EL (cell line): ENCODE results near the gene LHB.
A peak's percentile ranks its signal among the peaks of the same experiment; 100 is the strongest.
"Not testable (repeated sequence)": the region's sequence is repeated elsewhere in the genome, so short reads cannot be mapped to it uniquely, and the experiment has no call there.

Experiments
- DNase-seq: peaks from one replicate; pipeline ENCODE4 v3.0.0-alpha.2; 2016

Gene LHB

GRCh38 chr19:49017041-49017665 is at the start of gene LHB:
TSS of gene LHB (minus strand) at chr19:49017091. CDS start at chr19:49017081, 10 bp downstream.
- no peak for DNase-seq

- no peak for DNase-seq
Observed at GRCh38 chr19:49065905-49066512, 49.1 kb upstream of the LHB start.

- DNase-seq, result peak; percentile 28
Observed at GRCh38 chr19:49064768-49065611, 48.1 kb upstream of the LHB start, which contains the start of gene NTF4. TSS of gene NTF4 (minus strand) at chr19:49064818. CDS start at chr19:49061997, 2,821 bp downstream.

DNA sequence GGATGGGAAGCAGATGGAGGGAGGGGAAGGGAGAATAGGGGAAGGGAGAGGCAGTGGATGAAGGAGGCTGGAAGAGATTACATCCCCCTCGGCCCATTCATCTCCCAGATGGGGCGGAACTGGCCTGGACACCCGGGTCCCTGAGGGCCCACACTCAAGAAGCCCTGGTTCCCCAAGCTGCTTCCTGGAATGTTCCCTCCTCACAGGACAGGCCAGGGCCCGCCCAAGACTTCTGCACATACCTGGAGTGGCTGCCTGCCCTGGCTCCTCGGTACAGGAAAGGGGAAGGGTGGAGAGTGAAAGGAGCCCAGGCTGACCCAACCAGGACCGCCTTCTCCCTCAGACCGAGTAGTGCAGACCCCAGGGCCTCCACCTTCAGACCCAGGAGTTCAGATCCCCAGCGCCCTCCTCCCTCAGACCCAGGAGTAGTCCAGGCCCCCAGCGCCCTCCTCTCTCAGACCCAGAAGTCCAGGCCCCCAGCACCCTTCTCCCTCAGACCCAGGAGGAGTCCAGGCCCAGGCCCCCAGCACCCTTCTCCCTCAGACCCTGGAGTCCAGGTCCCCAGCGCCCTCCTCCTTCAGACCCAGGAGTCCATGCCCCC is 47.2 kb upstream of the LHB start:
- no peak for DNase-seq

DNA sequence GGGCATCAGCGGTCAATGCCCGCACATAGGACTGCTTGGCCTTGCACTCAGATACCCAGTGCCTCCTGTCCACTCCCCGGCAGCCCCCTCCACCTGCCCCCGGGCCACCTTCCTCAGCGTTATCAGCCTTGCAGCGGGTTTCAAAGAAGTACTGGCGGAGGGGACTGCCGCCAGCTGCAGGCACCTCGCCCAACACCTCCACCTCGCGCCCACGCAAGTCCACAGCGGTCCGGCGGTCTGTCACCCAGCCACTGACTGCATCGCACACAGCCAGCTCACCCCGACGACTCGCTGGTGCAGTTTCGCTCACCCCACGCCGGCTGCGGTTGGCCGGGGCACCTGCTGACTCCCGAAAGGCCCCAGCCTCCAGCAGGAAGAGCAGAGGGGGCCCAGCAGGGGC is 44.6 kb upstream of the LHB start:
- DNase-seq, result no peak

GRCh38 chr19:49061000-49061399 is 44.1 kb upstream of the LHB start:
- DNase-seq, result no peak

- DNase-seq, result no peak
Observed at GRCh38 chr19:49059053-49059452, 42.2 kb upstream of the LHB start.

GRCh38 chr19:49058562-49058961 is 41.7 kb upstream of the LHB start:
- DNase-seq, result peak; percentile 43

DNA sequence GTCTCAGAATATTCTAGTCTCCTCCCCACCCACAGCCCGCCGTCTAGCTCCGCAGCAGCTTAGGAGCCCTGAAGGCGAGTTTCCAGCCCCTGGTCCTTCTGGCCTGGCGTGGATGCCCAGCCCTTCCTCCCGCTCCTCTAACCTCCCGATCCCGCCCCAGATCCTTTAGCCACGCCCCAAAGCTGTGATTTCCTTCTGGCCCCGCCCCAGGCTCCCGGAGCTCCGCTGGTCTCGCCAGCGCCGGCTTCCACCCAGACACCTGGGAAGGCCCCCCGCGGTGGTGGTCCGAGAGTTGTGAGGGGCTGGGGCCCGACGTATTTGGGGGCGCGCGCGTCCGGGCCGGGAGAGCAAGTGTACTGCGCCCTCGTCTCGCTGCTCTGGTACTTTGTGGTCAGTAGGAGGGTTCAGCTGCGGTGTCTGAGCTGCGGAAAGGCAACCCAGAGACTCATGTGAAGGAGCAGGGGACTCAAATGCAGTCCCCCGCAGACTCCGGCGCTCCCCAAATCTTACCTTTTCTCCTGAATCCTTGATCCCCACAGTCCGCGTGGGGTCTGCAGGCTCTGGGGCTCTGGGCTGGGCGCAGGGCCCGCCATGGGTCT is 40.8 kb upstream of the LHB start, which contains the start of gene CGB7:
CGB7 (minus strand) TSS at position 114 of the 599 bp plus-strand sequence. CDS start 2,374 bp downstream, outside the sequence.
- DNase-seq, result peak; percentile 84

DNA sequence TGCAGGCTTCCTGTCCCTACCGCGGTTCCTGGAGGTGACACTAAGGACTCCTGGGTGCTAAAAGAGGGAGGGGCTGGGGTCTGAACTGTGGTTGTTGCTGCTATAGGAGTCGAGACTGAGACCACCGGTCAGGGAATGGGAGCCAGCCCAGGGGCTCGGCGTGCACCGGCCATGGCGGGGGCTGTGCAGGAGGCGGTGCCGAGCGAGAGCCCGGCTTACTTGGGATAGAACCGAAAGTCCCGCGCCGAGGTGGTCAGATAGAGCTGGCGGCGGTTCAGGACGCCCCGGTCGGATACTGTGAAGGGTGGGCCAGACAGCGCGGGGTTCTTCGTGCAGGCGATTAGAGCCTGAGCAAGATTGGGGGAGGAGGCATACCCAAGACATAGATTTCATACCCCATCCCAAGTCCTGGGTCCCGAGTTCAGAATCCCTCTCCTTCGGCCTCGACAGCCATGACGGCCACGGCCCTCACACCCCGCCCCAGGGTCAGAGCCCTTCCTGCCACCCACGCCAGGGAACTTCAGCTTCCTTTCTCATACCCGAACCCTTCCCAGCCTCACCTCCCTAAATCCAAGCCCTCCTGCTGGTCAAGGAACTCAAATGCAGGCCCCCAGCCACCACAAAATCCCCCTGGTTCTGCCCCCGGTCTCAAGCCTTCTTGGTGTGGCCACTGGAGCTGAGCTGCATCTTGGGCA is 40.2 kb upstream of the LHB start:
- not testable (repeated sequence) for DNase-seq

DNA sequence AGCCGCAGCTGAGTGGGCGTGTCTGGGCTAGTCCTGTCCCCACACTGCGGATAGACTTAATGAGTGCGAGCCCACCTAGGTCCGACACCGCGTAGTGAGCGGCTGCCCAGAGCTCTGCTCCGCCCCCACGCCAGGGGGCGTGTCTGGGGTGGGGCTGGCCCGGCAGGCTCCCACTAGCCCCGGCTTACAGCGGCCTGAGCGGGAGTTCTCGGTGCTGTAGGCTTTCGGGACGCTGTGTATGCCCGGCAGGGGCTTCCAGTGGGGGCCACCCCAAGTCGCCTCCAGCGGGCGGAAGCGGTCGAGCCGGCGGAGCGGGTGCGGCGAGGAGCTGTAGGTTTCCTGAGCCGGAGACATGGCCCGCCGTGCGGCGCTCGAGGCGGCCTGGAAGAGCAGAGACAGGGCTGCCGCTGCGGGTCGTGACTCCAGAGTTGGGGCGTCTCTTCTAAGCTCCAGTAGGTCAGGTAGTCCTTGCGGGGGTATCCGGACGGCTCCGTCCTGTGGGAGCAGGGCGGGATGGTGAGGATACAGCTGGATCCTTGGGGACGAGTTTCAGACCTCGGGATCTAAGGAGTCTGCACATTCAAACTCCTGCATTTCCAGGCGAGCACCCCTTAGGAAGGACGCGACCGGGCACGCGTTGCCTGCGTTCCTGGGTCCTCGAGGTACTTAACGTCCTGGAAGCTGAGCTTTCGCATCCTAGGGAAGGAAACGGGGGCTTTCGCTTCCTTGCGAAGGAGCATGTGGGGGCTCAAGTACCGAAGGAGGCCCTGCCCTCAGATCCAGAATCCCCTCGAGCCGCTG is 39.4 kb upstream of the LHB start:
- peak; percentile 74 for DNase-seq

- peak; percentile 76 for DNase-seq
Observed at GRCh38 chr19:49050376-49051033, 33.6 kb upstream of the LHB start.

DNA sequence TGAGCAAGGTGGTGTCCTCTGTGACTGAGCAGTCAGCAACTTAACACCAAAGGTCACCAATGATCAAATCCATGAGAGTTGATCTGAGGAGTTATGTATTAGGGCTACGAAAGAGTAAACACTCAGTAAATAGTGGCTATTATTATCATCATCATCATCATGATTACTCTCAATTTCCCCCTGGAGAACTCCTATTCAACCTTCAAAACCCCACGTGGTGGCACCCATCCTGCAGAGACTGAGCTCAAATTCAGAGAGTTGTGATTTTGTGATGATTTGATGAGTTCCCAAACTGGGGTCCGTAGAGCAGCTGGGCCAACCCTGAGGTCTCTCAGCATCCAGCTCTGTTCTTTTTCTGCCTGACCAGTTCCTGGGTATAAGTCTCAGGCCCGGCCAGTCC is 32.9 kb upstream of the LHB start:
- DNase-seq, result not testable (repeated sequence)

DNA sequence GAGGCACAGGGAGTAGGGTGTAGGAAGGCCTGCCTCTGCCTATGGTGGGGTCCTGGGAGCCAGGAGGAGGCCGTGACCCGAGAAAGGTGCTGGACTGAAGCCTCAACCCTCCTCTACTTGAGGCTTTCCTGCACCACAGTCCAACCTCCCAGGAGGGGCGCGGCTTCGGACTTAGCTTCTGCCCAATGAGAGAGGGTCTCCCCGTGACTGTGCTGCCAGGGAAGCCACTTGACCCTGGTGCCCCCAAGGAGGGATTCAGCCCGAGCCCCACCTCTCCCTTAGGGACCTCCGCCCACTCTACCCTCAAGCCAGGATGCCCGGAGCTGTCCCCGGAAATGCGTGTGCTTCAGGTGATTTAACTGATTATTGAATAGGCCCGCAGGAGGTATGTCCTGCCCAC is 32.1 kb upstream of the LHB start, which contains the start of gene CGB8:
CGB8 (minus strand) TSS at position 101 of the 400 bp plus-strand sequence. CDS start 372 bp downstream, outside the sequence.
- not testable (repeated sequence) for DNase-seq

- DNase-seq, result not testable (repeated sequence)
Observed at GRCh38 chr19:49043548-49043947, 26.7 kb upstream of the LHB start, which contains the start of gene CGB5. TSS of gene CGB5 (plus strand) at chr19:49043848. CDS start at chr19:49044210, 362 bp downstream.

DNA sequence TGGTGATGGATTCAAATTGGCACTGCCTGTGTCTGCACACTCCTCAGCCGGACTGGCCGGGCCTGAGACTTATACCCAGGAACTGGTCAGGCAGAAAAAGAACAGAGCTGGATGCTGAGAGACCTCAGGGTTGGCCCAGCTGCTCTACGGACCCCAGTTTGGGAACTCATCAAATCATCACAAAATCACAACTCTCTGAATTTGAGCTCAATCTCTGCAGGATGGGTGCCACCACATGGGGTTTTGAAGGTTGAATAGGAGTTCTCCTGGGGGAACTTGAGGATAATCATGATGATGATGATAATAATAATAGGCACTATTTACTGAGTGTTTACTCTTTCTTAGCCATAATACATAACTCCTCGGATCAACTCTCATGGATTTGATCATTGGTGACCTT is 25.8 kb upstream of the LHB start:
- not testable (repeated sequence) for DNase-seq

DNA sequence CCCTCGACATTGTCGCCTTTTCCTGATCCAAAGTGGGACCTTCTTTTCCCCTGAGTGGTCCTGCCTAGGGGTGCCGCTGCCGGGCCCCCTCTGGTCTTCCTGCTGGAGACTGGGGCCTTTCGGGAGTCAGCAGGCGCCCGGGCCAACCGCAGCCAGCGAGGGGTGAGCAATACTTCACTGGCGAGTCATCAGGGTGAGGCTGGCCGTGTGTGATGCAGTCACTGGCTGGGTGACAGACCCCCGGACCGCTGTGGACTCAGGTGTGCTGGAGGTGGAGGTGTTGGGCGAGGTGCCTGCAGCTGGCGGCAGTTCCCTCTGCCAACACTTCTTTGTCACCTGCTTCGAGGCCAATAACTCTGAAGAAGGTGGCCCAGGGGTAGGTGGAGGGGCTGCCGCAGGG is 25.3 kb upstream of the LHB start:
- DNase-seq, result peak; percentile 59

GRCh38 chr19:49039736-49040135 is 22.8 kb upstream of the LHB start:
- DNase-seq, result not testable (repeated sequence)

GRCh38 chr19:49038557-49039276 is 21.8 kb upstream of the LHB start:
- peak; percentile 89 for DNase-seq

GRCh38 chr19:49038111-49038510 is 21.2 kb upstream of the LHB start:
- not testable (repeated sequence) for DNase-seq
